ENCODE results near the gene CELF4. TPM values are rescaled to one million over a fixed set of nuclear protein-coding genes. Genes with fewer than 3 reads are reported as not detected.

Gene CELF4
- total and polyA plus RNA-seq, 7 donors = 0.60 to 5.0 (median 1.8) TPM; not detected in 1

DNA sequence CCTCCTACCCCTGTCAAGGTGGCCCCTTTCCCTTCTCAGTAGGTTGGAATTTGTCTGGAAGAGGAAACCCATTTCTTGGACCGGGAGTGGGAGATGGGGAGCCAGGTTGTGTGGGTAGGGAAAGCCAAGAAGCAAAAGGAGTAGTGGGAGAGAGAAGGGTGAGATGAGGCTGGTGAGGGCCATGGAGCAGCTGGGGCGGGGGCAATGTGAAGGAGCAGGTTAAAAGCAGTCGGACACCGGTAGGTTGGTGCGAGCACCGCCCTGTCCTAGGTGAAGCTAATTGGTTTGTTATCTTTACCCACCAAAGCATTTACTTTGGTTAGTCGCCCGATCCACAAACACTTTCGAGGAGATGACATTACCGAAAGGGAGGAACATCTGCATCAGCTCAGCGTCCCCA is 306.8 kb downstream of the CELF4 start:
- no peak for DNase-seq
- WGBS, 2 donors = 19 to 43% methylated on average over 11 of the region's 11 CpGs
- Histone ChIP-seq H3K9me3 (no peaks in the 10 kb centered on the region), H3K27ac (no peak overlapping the region), H3K4me1 (peaks cover 0 to 8% (median 6%) of the 10 kb centered on the region in 4 donors), H3K27me3 (peaks cover 10 to 75% (median 18%) of the 10 kb centered on the region in 3 donors), H3K4me3 (no peak overlapping the region), H3K36me3 (no peaks in the 10 kb centered on the region)
- TF ChIP-seq POLR2A (IDR thresholded peaks at IDR 0.05) (no peak), POLR2AphosphoS5 (IDR thresholded peaks at IDR 0.05) (no peak), EP300 (IDR thresholded peaks at IDR 0.05) (no peak)
- TF ChIP-seq, protein P1, sequence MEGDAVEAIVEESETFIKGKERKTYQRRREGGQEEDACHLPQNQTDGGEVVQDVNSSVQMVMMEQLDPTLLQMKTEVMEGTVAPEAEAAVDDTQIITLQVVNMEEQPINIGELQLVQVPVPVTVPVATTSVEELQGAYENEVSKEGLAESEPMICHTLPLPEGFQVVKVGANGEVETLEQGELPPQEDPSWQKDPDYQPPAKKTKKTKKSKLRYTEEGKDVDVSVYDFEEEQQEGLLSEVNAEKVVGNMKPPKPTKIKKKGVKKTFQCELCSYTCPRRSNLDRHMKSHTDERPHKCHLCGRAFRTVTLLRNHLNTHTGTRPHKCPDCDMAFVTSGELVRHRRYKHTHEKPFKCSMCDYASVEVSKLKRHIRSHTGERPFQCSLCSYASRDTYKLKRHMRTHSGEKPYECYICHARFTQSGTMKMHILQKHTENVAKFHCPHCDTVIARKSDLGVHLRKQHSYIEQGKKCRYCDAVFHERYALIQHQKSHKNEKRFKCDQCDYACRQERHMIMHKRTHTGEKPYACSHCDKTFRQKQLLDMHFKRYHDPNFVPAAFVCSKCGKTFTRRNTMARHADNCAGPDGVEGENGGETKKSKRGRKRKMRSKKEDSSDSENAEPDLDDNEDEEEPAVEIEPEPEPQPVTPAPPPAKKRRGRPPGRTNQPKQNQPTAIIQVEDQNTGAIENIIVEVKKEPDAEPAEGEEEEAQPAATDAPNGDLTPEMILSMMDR (IDR thresholded peaks at IDR 0.05) = no peak
- intact Hi-C loops (cut with DNase I) = no loop called here

DNA sequence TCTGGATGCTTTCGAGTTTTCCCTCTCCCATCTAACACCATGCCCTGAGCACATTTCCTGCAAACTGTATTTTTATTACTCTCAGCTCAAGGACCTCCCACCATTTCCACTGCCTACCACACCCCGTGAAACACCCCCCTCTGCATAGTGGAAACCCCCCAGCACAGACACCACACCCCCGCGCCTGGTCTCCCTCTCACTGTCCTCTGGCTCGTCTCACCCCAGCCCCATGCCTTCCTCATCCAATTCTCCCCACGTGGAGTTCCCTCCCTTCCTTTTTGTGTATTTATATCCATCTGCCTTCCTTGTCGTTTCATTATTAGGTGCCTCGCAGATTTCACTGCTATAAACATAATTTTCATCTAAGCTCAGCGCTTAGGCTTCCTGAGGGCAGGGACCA is 307.5 kb downstream of the CELF4 start:
- H3K9me3 ChIP-seq = no peaks in the 10 kb centered on the region
- TF ChIP-seq EP300 (IDR thresholded peaks at IDR 0.05) = no peak
- no peak for TF ChIP-seq POLR2A (IDR thresholded peaks at IDR 0.05)
- TF ChIP-seq POLR2AphosphoS5 (IDR thresholded peaks at IDR 0.05) = no peak
- TF ChIP-seq, protein P1 (IDR thresholded peaks at IDR 0.05) = no peak
- no peaks in the 10 kb centered on the region for H3K36me3 ChIP-seq
- DNase-seq = no peak
- WGBS, 2 donors = 29 to 36% methylated on average over 9 of the region's 9 CpGs
- intact Hi-C loops (cut with DNase I) = no loop called here
- peaks cover 17 to 81% (median 25%) of the 10 kb centered on the region in 3 donors for H3K27me3 ChIP-seq
- no peak overlapping the region for H3K27ac ChIP-seq
- H3K4me3 ChIP-seq = no peak overlapping the region
- peaks cover 0 to 14% (median 10%) of the 10 kb centered on the region in 4 donors for H3K4me1 ChIP-seq

DNA sequence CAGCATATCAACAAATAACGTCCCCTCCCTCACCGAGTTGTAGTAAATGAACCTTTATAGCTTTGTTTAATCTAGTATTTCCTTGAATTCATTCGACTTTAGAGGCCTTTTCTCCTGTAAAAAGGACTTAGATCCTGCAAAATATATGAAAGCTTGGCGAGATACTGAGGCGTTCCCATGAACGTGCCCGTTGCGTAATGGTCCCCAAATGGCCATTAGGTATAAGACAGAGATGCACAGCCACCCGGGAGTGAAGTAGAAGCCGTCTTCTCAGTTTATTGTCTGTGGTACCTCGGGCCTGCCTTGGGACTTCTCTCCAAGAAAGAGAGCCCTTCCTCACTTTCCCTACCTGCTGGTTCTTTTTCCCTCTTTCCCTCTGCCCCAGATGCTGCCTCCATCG is 310.6 kb downstream of the CELF4 start:
- no peak for DNase-seq
- no peaks in the 10 kb centered on the region for H3K9me3 ChIP-seq
- TF ChIP-seq POLR2A (IDR thresholded peaks at IDR 0.05) = no peak
- intact Hi-C loops (cut with DNase I) = no loop called here
- 40 to 65% methylated on average over 12 of the region's 12 CpGs for WGBS, 2 donors
- no peak overlapping the region for H3K27ac ChIP-seq
- H3K4me1 ChIP-seq = peaks cover 0 to 14% (median 10%) of the 10 kb centered on the region in 4 donors
- H3K36me3 ChIP-seq = no peaks in the 10 kb centered on the region
- peaks cover 17 to 87% (median 54%) of the 10 kb centered on the region in 3 donors for H3K27me3 ChIP-seq
- H3K4me3 ChIP-seq = no peak overlapping the region

DNA sequence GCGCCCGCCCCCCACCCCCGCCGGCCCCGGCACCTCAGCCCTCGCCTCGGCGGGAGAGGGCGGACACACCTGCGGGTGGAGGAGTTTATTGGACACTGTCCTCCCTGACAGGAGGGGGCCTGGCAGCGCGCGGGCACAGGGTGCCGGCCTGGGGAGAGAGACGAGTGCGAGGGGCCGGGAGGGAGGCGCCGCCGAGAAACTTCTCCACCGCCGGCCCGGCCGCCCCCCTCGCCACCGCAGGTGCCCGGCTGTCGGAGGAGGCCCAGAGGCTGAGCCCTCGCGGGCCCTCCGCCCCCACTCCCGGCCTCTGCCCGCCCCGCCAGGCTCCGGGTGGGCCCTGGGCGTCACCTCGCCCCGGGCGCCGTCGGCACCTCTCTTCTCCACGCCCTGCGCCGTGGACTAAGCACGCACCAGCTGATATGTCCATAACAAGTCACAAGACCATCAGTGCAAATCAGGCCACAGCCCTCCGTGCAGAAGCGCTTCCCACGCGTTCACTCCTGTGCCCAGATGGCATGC is 311.3 kb downstream of the CELF4 start:
- DNase-seq = no peak
- Histone ChIP-seq H3K4me1 (peaks cover 0 to 14% (median 10%) of the 10 kb centered on the region in 4 donors), H3K27ac (no peak overlapping the region), H3K27me3 (peaks cover 17 to 87% (median 55%) of the 10 kb centered on the region in 3 donors), H3K36me3 (no peaks in the 10 kb centered on the region), H3K9me3 (no peaks in the 10 kb centered on the region), H3K4me3 (peak overlapping the region in 3 of 4 donors; percentile 29 to 46 (median 44))
- intact Hi-C loops (cut with DNase I) = no loop called here
- 2 to 7% methylated on average over 49 of the region's 49 CpGs for WGBS, 2 donors
- no peak for TF ChIP-seq EP300 (IDR thresholded peaks at IDR 0.05)
- TF ChIP-seq, protein P1 (IDR thresholded peaks at IDR 0.05) = no peak
- no peak for TF ChIP-seq POLR2AphosphoS5 (IDR thresholded peaks at IDR 0.05)
- no peak for TF ChIP-seq POLR2A (IDR thresholded peaks at IDR 0.05)

DNA sequence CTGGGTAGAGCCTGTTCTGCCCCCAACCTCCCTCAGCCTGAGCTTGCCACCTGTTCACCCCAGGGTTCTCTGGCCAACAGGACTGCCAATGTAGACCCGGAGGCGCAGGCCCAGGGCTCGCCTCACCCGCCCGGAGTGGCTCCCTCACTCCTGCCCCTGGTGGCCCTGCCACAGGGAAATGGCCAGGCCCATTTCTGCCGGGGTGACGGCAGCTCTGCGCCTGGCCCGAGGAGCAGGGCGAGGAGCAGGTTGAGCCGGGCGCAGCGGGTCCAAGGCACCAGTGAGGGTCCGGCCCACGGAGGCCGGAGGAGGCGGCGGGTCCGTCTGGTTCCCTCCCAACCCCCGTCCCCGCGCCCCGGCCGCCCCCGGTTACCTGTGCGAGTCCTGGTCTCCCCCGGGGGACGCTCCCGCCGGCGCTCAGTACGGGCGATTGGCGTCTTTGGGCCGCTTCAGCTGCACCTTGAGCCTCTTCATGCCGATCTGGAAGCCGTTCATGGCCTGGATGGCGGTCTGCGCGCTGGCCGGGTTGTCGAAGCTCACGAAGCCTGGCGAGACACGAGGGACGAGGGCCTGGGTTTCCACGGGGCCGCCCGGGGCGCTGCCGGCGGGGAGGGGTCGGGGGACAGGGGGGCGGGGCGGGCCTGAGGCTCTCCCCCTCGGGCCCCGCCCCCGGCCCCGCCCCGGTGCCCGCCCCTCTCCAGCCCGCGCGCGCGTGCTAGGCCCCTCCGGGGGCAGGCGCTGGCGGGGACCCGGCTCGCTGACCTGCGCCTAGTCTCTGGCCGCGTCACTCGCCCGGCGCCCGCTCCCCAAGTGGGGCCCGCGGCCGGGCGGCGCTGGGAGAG is 312.0 kb downstream of the CELF4 start:
- DNase-seq = no peak
- H3K9me3 ChIP-seq = no peaks in the 10 kb centered on the region
- H3K4me3 ChIP-seq = peak overlapping the region in 3 of 4 donors; percentile 29 to 46 (median 44)
- H3K36me3 ChIP-seq = no peaks in the 10 kb centered on the region
- peaks cover 0 to 14% (median 10%) of the 10 kb centered on the region in 4 donors for H3K4me1 ChIP-seq
- TF ChIP-seq, protein P1 (IDR thresholded peaks at IDR 0.05) = no peak
- TF ChIP-seq EP300 (IDR thresholded peaks at IDR 0.05) = no peak
- H3K27ac ChIP-seq = no peak overlapping the region
- H3K27me3 ChIP-seq = peaks cover 17 to 85% (median 54%) of the 10 kb centered on the region in 3 donors
- intact Hi-C loops (cut with DNase I) = no loop called here
- WGBS, 2 donors = 5 to 12% methylated on average over 83 of the region's 83 CpGs
